HL-60 (cell line): ENCODE results near the gene ATF7IP.

Experiments used
- DNase-seq, 2 experiments: peaks; one replicate each; pipeline ENCODE4 v3.0.0-alpha.2; 2010 to 2020; ENCODE audit warnings: low read depth in 1 of 2, low spot score in 1 of 2
- H3K27ac ChIP-seq: fragments of 250-450 bp; sonication (Bioruptor Pico); replicated peaks from 2 replicates; pipeline ENCODE4 v1.5.1; 2020; ENCODE audit warnings: mild to moderate bottlenecking, moderate library complexity
- H3K27me3 ChIP-seq: fragments of 250-450 bp; sonication (Bioruptor Pico); 2 replicates; pipeline ENCODE4 v1.5.1; 2021; ENCODE audit warnings: mild to moderate bottlenecking, moderate library complexity; ENCODE audit not compliant: insufficient read depth, poor library complexity, severe bottlenecking
- H3K4me3 ChIP-seq: replicated peaks from 2 replicates; pipeline ENCODE4 v1.5.1; 2011; ENCODE audit warnings: mild to moderate bottlenecking, control low read depth, low read length; ENCODE audit not compliant: insufficient read depth
- GABPA ChIP-seq: IDR thresholded peaks from 2 replicates; pipeline ENCODE4 v1.6.1; 2012; ENCODE audit warnings: low read depth
- POLR2AphosphoS5 ChIP-seq: IDR thresholded peaks from 2 replicates; pipeline ENCODE4 v1.6.1; 2012; ENCODE audit warnings: low read depth
- REST ChIP-seq: IDR thresholded peaks from 2 replicates; pipeline ENCODE4 v1.6.1; 2012; ENCODE audit warnings: low read depth; ENCODE audit not compliant: insufficient replicate concordance
- SPI1 ChIP-seq: IDR thresholded peaks from 2 replicates; pipeline ENCODE4 v1.6.1; 2012; ENCODE audit warnings: low read depth, mild to moderate bottlenecking, borderline replicate concordance
- TF ChIP-seq, protein P1 (sequence below): IDR thresholded peaks from one replicate; pipeline ENCODE4 v1.5.1; 2011; ENCODE audit warnings: low read length, control low read depth, inconsistent platforms; ENCODE audit not compliant: insufficient read depth

ATF7IP gene

DNA sequence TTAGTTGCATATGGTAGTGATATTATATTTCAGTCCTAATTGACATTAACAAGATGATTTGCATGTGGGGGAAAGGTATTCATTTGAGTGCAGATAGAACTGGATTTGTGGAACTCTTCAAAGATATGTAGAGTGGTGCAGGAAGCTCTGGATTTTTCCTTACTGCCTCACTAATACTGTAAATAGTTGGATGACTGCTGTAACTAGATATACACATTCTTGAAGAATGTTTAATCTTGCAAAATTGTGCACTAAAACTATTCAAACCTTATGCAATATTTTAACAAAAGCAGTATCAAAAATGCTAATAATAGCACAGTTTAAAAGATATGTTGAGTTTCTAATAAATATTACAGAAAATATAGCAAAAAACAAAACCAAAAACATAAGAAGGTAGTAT is 43.1 kb upstream of the ATF7IP start:
- Histone ChIP-seq H3K27me3 (no peaks in the 10 kb centered on the region), H3K27ac (no peak overlapping the region), H3K4me3 (no peak overlapping the region)
- TF ChIP-seq REST = no peak
- DNase-seq = no peak

DNA sequence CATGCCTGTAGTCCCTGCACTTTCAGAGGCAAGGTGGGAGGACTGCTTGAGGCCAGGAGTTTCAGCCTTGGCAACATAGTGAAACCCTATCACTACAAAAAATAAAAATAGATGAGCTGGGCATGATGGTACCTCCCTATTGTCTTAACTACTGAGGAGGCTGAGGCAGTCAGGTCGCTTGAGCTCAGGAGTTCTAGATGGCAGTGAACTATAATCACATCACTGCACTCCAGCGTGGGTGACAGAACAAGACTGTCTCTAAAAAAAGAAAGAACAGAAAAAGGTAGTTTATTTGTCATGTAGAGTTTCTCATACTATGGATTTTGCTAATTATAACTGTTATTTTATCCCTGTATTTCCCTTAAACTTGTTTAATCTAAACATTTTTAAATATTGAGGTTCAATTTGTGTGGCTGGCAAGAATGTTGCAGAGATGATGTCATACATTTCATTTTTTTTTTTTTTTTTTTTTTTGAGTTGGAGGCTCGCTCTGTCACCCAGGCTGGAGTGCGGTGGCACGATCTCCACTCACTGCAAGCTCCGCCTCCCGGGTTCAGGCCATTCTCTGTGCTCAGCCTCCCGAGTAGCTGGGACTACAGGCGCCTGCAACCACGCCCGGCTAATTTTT is 39.7 kb upstream of the ATF7IP start:
- DNase-seq = no peak
- H3K27me3 ChIP-seq = no peaks in the 10 kb centered on the region
- H3K4me3 ChIP-seq = no peak overlapping the region
- H3K27ac ChIP-seq = no peak overlapping the region
- TF ChIP-seq SPI1 (no peak), REST (no peak), POLR2AphosphoS5 (no peak), GABPA (no peak)
- TF ChIP-seq, protein P1, sequence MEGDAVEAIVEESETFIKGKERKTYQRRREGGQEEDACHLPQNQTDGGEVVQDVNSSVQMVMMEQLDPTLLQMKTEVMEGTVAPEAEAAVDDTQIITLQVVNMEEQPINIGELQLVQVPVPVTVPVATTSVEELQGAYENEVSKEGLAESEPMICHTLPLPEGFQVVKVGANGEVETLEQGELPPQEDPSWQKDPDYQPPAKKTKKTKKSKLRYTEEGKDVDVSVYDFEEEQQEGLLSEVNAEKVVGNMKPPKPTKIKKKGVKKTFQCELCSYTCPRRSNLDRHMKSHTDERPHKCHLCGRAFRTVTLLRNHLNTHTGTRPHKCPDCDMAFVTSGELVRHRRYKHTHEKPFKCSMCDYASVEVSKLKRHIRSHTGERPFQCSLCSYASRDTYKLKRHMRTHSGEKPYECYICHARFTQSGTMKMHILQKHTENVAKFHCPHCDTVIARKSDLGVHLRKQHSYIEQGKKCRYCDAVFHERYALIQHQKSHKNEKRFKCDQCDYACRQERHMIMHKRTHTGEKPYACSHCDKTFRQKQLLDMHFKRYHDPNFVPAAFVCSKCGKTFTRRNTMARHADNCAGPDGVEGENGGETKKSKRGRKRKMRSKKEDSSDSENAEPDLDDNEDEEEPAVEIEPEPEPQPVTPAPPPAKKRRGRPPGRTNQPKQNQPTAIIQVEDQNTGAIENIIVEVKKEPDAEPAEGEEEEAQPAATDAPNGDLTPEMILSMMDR = no peak

- TF ChIP-seq GABPA = no peak
- TF ChIP-seq, protein P1 = no peak
- no peak for TF ChIP-seq POLR2AphosphoS5
- TF ChIP-seq SPI1 = no peak
- no peak for TF ChIP-seq REST
- no peak overlapping the region for H3K4me3 ChIP-seq
- no peak overlapping the region for H3K27ac ChIP-seq
- no peaks in the 10 kb centered on the region for H3K27me3 ChIP-seq
- no peak for DNase-seq
These were observed 38.8 kb upstream of the ATF7IP start for GRCh38 chr12:14326699-14327098.

DNA sequence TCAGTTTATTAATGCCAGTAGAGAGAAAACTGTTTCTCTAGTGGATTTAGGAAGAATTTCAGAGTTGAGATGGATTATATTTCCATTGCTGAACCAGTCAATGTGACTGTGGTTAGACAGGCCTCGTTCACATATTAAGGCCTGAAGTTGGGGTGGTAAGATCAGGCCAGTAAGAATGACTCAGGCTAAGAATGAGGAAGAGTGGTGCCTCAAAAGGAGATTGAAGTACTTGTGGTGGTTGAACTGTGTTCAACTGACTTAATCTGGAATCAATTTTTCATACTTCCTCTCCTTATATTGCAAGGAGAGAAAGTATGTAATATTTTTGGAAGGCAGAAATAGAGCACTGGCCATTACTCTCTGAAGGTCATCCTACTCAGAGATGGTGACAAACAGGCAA is 37.8 kb upstream of the ATF7IP start:
- Histone ChIP-seq H3K4me3 (no peak overlapping the region), H3K27me3 (no peaks in the 10 kb centered on the region), H3K27ac (peak overlapping the region; percentile 68)
- TF ChIP-seq SPI1 = peak; percentile 77; the same call in 1 of the 2 replicates
- TF ChIP-seq GABPA = no peak
- DNase-seq = peak; percentile 23 to 60
